Kidney (tissue), 11 donors: ENCODE data around the gene LHB. TPM values are rescaled to one million over a fixed set of nuclear protein-coding genes. Genes with fewer than 3 reads are reported as not detected.
A peak's percentile ranks its signal among the peaks of the same experiment; 100 is the strongest.
"Not testable (repeated sequence)": the region's sequence is repeated elsewhere in the genome, so short reads cannot be mapped to it uniquely, and the experiment has no call there.

Source experiments
- DNase-seq, 5 donors: peaks; one replicate each; pipeline ENCODE4 v3.0.0-alpha.2; 2013 to 2020
- FAIRE-seq: peaks from 2 replicates; lab custom pipeline; 2012; peaks lifted over from hg19 to GRCh38; lab: Jason Lieb, UNC
- H3K27ac ChIP-seq, 2 donors: one replicate each; pipeline ENCODE4 v1.7.0; 2013; ENCODE audit warnings: low read depth in 2 of 2, low read length in 2 of 2, inconsistent platforms in 1 of 2
- H3K27me3 ChIP-seq: one replicate; pipeline ENCODE4 v1.7.1; 2013; ENCODE audit warnings: low read length, inconsistent platforms; ENCODE audit not compliant: control insufficient read depth, insufficient read depth
- H3K36me3 ChIP-seq, 3 donors: one replicate each; pipeline versions ENCODE4 v1.7.0 to v1.7.1; 2013; ENCODE audit warnings: low read length in 3 of 3, control low read depth in 1 of 3, inconsistent platforms in 1 of 3; ENCODE audit not compliant: insufficient read depth in 3 of 3, control insufficient read depth in 2 of 3
- H3K4me1 ChIP-seq, 3 donors: one replicate each; pipeline versions ENCODE4 v1.7.0 to v1.7.1; 2013; ENCODE audit warnings: low read length in 3 of 3, inconsistent platforms in 1 of 3, low read depth in 1 of 3; ENCODE audit not compliant: control insufficient read depth in 2 of 3, insufficient read depth in 2 of 3
- H3K4me3 ChIP-seq, 3 donors: one replicate each; pipeline versions ENCODE4 v1.7.0 to v1.8.1; 2013; ENCODE audit warnings: low read length in 3 of 3, control low read depth in 1 of 3, inconsistent platforms in 1 of 3
- H3K9ac ChIP-seq, 3 donors: one replicate each; pipeline versions ENCODE4 v1.7.0 to v1.7.1; 2013; ENCODE audit warnings: low read length in 3 of 3, control low read depth in 1 of 3, inconsistent platforms in 1 of 3
- H3K9me3 ChIP-seq, 3 donors: one replicate each; pipeline versions ENCODE4 v1.7.0 to v1.7.1; 2013; ENCODE audit warnings: low read length in 3 of 3, control low read depth in 1 of 3, inconsistent platforms in 1 of 3; ENCODE audit not compliant: control insufficient read depth in 2 of 3, insufficient read depth in 1 of 3
- intact Hi-C: fragments of 100-400 bp; cut with DNase I; formaldehyde crosslinking; loops from one replicate; pipeline ENCODE4 v1.11.1; 2022
- polyA plus RNA-seq: library from polyadenylated mRNA; stranded (reverse); fragments of 350-450 nt; fragmentation: Illumina TruSeq; extraction: RNeasy Lipid Tissue Mini Kit (QIAGEN cat#74804); gene quantifications from one replicate; pipeline ENCODE4 v1.2.3, GENCODE V29; 2014; ENCODE audit warnings: low read depth, low replicate concordance; ENCODE audit not compliant: insufficient read depth
- total RNA-seq: library from RNA; stranded (reverse); fragmentation: NEBNext Ultra II Directional; extraction: Animal tissue kit (Norgen Biotek cat#: 25700); gene quantifications from one replicate; pipeline ENCODE4 v1.2.1, GENCODE V29; 2021
- donor health status: control.
- donor health status: control.
- donor health status: DM: yes; HTN: yes; CAD: no.
- donor health status: Normal renal cell carcinoma (clear cell type).

The LHB gene
- total and polyA plus RNA-seq, 2 donors from 2014 or later = not detected

DNA sequence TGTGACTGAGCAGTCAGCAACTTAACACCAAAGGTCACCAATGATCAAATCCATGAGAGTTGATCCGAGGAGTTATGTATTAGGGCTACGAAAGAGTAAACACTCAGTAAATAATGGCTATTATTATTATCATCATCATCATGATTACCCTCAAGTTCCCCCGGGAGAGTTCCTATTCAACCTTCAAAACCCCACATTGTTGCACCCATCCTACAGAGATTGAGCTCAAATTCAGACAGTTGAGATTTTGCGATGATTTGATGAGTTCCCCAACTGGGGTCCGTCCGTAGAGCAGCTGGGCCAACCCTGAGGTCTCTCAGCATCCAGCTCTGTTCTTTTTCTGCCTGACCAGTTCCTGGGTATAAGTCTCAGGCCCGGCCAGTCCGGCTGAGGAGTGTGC is 21.2 kb upstream of the LHB start:
- DNase-seq, H3K27ac ChIP-seq, FAIRE-seq, H3K27me3 ChIP-seq, intact Hi-C loops, H3K4me1 ChIP-seq, H3K36me3 ChIP-seq, H3K4me3 ChIP-seq, H3K9ac ChIP-seq, H3K9me3 ChIP-seq: not testable (repeated sequence)

DNA sequence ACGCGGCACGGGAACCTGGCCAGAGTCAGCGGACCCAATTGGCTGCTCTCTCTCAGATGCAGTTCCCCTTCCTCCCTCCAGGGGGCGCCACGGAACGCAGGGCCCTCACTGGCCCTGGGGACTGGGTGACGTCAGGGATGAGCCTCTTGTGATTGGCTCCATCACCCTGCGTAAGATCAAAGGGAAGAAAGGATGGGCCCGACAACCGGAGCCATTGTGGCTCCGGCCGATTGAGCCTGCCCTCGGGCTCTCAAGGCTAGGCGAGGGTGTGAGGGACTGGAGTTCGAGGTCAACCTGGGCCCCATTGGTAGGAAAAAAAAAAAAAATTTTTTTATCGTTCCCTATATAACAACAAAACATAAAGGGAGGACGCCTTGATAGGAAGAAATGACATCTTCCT is 19.9 kb upstream of the LHB start, which contains the start of gene CGB1:
Gene CGB1, minus strand, starts transcription at position 81 of the 400 bp plus-strand sequence. CDS start 184 bp downstream, outside the sequence.
- H3K9me3 ChIP-seq, H3K36me3 ChIP-seq, H3K4me3 ChIP-seq, DNase-seq, H3K9ac ChIP-seq, H3K27me3 ChIP-seq, intact Hi-C loops, FAIRE-seq, H3K27ac ChIP-seq, H3K4me1 ChIP-seq: not testable (repeated sequence)

DNA sequence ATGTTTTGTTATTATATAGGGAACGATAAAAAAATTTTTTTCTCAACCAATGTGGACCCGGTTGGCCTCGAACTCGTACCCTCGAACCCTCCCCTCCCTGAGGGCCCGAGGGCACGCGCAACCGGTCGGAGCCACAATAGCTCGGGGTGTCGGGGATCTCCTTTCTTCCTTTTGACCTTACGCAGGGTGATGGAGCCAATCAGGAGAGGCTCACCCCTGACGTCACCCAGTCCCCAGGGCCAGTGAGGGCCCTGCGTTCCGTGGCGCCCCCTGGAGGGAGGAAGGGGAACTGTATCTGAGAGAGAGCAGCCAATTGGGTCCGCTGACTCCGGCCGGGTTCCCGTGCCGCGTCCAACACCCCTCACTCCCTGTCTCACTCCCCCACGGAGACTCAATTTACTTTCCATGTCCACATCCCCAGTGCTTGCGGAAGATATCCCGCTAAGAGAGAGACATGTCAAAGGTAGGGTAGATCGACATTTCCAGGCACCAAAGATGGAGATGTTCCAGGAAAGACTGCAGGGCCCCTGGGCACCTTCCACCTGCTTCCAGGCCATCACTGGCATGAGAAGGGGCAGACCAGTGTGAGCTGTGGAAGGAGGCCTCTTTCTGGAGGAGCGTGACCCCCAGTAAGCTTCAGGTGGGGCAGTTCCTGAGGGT is 14.9 kb upstream of the LHB start, which contains the start of gene CGB2:
Gene CGB2, plus strand, starts transcription at position 249 of the 660 bp plus-strand sequence. Its CDS starts 206 bp downstream, at position 455.
- H3K9me3 ChIP-seq, H3K9ac ChIP-seq, H3K27ac ChIP-seq, H3K4me1 ChIP-seq, H3K4me3 ChIP-seq, FAIRE-seq, intact Hi-C loops, H3K36me3 ChIP-seq, H3K27me3 ChIP-seq: not testable (repeated sequence)
- DNase-seq = peak in 2 of 5 donors; percentile 30 to 40

DNA sequence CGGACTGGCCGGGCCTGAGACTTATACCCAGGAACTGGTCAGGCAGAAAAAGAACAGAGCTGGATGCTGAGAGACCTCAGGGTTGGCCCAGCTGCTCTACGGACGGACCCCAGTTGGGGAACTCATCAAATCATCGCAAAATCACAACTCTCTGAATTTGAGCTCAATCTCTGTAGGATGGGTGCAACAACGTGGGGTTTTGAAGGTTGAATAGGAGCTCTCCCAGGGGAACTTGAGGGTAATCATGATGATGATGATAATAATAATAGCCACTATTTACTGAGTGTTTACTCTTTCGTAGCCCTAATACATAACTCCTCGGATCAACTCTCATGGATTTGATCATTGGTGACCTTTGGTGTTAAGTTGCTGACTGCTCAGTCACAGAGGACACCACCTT is 13.4 kb upstream of the LHB start:
- H3K9me3 ChIP-seq, H3K27me3 ChIP-seq, H3K27ac ChIP-seq, H3K36me3 ChIP-seq, H3K4me1 ChIP-seq, DNase-seq, FAIRE-seq, intact Hi-C loops, H3K4me3 ChIP-seq, H3K9ac ChIP-seq: not testable (repeated sequence)

DNA sequence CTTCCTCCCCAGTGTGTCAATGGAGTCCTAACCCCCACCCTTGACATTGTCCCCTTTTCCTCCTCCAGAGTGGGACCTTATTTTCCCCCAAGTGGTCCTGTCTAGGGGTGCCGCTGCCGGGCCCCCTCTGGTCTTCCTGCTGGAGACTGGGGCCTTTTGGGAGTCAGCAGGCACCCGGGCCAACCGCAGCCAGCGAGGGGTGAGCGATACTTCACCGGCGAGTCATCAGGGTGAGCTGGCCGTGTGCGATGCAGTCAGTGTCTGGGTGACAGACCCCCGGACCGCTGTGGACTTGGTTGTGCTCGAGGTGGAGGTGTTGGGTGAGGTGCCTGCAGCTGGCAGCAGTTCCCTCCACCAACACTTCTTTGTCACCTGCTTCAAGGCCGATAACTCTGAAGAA is 12.9 kb upstream of the LHB start:
- H3K9me3 ChIP-seq, H3K36me3 ChIP-seq, H3K9ac ChIP-seq, H3K27me3 ChIP-seq, H3K27ac ChIP-seq, FAIRE-seq, H3K4me3 ChIP-seq, H3K4me1 ChIP-seq, intact Hi-C loops: not testable (repeated sequence)
- peak in 1 of 5 donors; percentile 19 for DNase-seq

DNA sequence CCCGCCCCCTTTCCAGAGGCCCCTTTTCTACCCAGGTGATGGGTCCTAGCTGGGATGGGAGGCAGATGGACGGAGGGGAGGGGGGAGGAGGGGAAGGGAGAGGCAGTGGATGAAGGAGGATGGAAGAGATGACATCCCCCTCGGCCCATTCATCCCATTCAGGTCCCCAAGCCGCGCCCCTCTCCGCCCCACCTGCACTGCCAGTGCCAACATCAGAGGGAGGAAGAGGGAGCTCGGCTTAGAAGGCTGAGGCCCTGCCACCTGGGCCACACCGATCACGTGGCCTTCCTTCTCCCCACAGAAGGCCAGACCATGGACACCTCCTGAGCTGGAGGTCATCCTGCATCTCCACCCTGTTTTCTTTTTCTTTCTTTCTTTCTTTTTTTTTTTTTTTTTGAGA is 11.8 kb upstream of the LHB start:
- not testable (repeated sequence) for FAIRE-seq, H3K36me3 ChIP-seq, H3K27ac ChIP-seq

DNA sequence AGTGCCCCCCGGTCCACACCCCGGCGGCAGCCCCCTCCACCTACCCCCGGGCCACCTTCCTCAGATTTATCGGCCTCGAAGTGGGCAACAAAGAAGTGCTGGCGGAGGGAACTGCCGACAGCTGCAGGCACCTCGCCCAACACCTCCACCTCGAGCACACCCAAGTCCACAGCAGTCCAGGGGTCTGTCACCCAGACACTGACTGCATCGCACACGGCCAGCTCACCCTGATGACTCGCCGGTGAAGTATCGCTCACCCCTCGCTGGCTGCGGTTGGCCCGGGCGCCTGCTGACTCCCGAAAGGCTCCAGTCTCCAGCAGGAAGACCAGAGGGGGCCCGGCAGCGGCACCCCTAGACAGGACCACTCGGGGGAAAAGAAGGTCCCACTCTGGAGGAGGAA is 8.7 kb upstream of the LHB start:
- H3K27ac ChIP-seq, FAIRE-seq, intact Hi-C loops: not testable (repeated sequence)

More for the DNA sequence above, 11.8 kb upstream of the LHB start:
- H3K27me3 ChIP-seq, H3K9ac ChIP-seq, intact Hi-C loops, H3K4me1 ChIP-seq, H3K9me3 ChIP-seq, H3K4me3 ChIP-seq: not testable (repeated sequence)
- peak in 1 of 5 donors; percentile 16 for DNase-seq

DNA sequence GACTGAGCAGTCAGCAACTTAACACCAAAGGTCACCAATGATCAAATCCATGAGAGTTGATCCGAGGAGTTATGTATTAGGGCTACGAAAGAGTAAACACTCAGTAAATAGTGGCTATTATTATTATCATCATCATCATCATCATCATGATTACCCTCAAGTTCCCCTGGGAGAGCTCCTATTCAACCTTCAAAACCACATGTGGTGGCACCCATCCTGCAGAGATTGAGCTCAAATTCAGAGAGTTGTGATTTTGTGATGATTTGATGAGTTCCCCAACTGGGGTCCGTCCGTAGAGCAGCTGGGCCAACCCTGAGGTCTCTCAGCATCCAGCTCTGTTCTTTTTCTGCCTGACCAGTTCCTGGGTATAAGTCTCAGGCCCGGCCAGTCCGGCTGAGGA is 8.2 kb upstream of the LHB start:
- H3K27me3 ChIP-seq, H3K9ac ChIP-seq, DNase-seq, H3K4me1 ChIP-seq, H3K4me3 ChIP-seq, H3K36me3 ChIP-seq, FAIRE-seq, intact Hi-C loops, H3K27ac ChIP-seq, H3K9me3 ChIP-seq: not testable (repeated sequence)

More for the DNA sequence above, 8.7 kb upstream of the LHB start:
- H3K9me3 ChIP-seq, H3K36me3 ChIP-seq, H3K27me3 ChIP-seq, H3K4me3 ChIP-seq, H3K4me1 ChIP-seq, H3K9ac ChIP-seq, DNase-seq: not testable (repeated sequence)
